Measurements from ENCODE around the gene CD40. TPM values are rescaled to one million over a fixed set of nuclear protein-coding genes. Genes with fewer than 3 reads are reported as not detected.

Gene CD40
- total and polyA plus RNA-seq, 10 of the 15 experiments (the other 5 are each of a cell fraction or from before 2014, with no cell fraction given): 40.8 to 193 (median 89.5) TPM

GRCh38 chr20:46111028-46111835, 6.9 kb upstream of the CD40 start (continued):
- TF ChIP-seq BMI1 (IDR thresholded peaks at IDR 0.05; ENCODE audit: borderline replicate concordance) (no peak; the same call in 1 of the 2 replicates), ZBTB40 (IDR thresholded peaks at IDR 0.05; ENCODE audit: borderline replicate concordance) (no peak), NBN (IDR thresholded peaks at IDR 0.05) (peak; percentile 77), CHD1 (IDR thresholded peaks at IDR 0.05; ENCODE audit: low read depth, low read length) (no peak), CHD2 (IDR thresholded peaks at IDR 0.05; ENCODE audit: borderline replicate concordance, low read depth, low read length) (no peak), RCOR1 (conservative IDR thresholded peaks at IDR 0.05; ENCODE audit: low read depth, low read length) (no peak), RAD51 (IDR thresholded peaks at IDR 0.05) (peak; percentile 91), FOXK2 (IDR thresholded peaks at IDR 0.05) (no peak), TAF1 (IDR thresholded peaks at IDR 0.05; ENCODE audit: borderline replicate concordance, low read depth, low read length) (no peak), NFIC (IDR thresholded peaks at IDR 0.05; ENCODE audit: low read depth, low read length) (peak; percentile 93), TARDBP (IDR thresholded peaks at IDR 0.05; ENCODE audit: borderline replicate concordance) (peak; percentile 69; the same call in 1 of the 2 replicates), DPF2 (IDR thresholded peaks at IDR 0.05) (peak; percentile 83), CBFB (IDR thresholded peaks at IDR 0.05; ENCODE audit: low read depth) (peak; percentile 86), MEF2A (IDR thresholded peaks at IDR 0.05; ENCODE audit: insufficient read depth, low read depth, low read length) (no peak; the same call in 1 of the 2 replicates), IRF3 (IDR thresholded peaks at IDR 0.05) (no peak), IRF4 (IDR thresholded peaks at IDR 0.05; ENCODE audit: low read depth, low read length) (peak; percentile 91), E2F8 (IDR thresholded peaks at IDR 0.05; ENCODE audit: low read depth, partially characterized antibody) (no peak), RAD21 (IDR thresholded peaks at IDR 0.05; ENCODE audit: insufficient read depth, low read depth, low read length) (no peak), ZBTB33 (IDR thresholded peaks at IDR 0.05) (no peak), ZNF217 (IDR thresholded peaks at IDR 0.05) (no peak)

Data from GM12878 (cell line).